ENCODE measurements around the gene CHST13.

GRCh38 chr3:126569390-126569975, 45.5 kb downstream of the CHST13 start:
- TF ChIP-seq CTCF (conservative IDR thresholded peaks at IDR 0.05 in 1 of 2, IDR thresholded peaks at IDR 0.05 in 1 of 2; ENCODE audit: extremely low read depth in 1 of 2, insufficient read depth in 1 of 2, low read depth in 1 of 2, low read length in 2 of 2), result no peak
- TF ChIP-seq EZH2 (IDR thresholded peaks at IDR 0.05; ENCODE audit: borderline replicate concordance, low read length), result no peak
